A549 (cell line): ENCODE results near the gene ALDH3B2. TPM values are rescaled to one million over a fixed set of nuclear protein-coding genes. Genes with fewer than 3 reads are reported as not detected.
A peak's percentile ranks its signal among the peaks of the same experiment; 100 is the strongest.

Source experiments
- ATAC-seq, 2 experiments: fragments of 200-7000 bp in 1 of 2; fragments of >200 bp in 1 of 2; cut with Nextera tagmentation in 1 of 2; cut with Tn5 transposase in 1 of 2; 3 replicates each; pipeline versions ENCODE4 v1.8.0 to v1.9.1; 2018 to 2020; ENCODE audit warnings: mild to moderate bottlenecking in 1 of 2, moderate library complexity in 1 of 2
- CTCF ChIA-PET: fragments of 300-600 bp; sonication (Branson Sonifier 250); formaldehyde crosslinking; extraction: SDS; loops from one replicate; lab custom pipeline; 2021; ENCODE audit warnings: antibody characterized with exemption, inconsistent platforms; lab: Yijun Ruan, JAX
- POLR2A ChIA-PET: fragments of 350-600 bp; formaldehyde crosslinking; extraction: SDS; loops from one replicate; lab custom pipeline; 2021; ENCODE audit warnings: antibody characterized with exemption, inconsistent platforms; lab: Yijun Ruan, JAX
- DNase-seq, 2 experiments: peaks; one replicate each; pipeline versions ENCODE4 v3.0.0 to v3.0.0-alpha.2; 2011 to 2016; ENCODE audit warnings: low read depth in 1 of 2, low spot score in 1 of 2
- FAIRE-seq: peaks from 2 replicates; lab custom pipeline; 2011; peaks lifted over from hg19 to GRCh38; lab: Jason Lieb, UNC
- H3K27ac ChIP-seq, 2 experiments: fragments of >200 bp; sonication (Bioruptor Twin); formaldehyde crosslinking; 3 replicates each; pipeline ENCODE4 v1.5.1; 2016 to 2017
- H3K4me1 ChIP-seq: fragments of >200 bp; sonication (Bioruptor Twin); formaldehyde crosslinking; 3 replicates; pipeline ENCODE4 v1.6.1; 2016
- H3K4me2 ChIP-seq: fragments of >200 bp; sonication (Bioruptor Twin); formaldehyde crosslinking; 3 replicates; pipeline ENCODE4 v1.6.1; 2016
- H3K4me3 ChIP-seq: fragments of >200 bp; sonication (Bioruptor Twin); formaldehyde crosslinking; 3 replicates; pipeline ENCODE4 v1.5.1; 2016
- H3K9me3 ChIP-seq: fragments of >200 bp; sonication (Bioruptor Twin); formaldehyde crosslinking; 3 replicates; pipeline ENCODE4 v1.6.1; 2016
- BHLHE40 ChIP-seq: IDR thresholded peaks from 2 replicates; pipeline ENCODE4 v1.6.1; 2012; ENCODE audit warnings: low read depth, low read length, inconsistent platforms
- CBX8 ChIP-seq: fragments of 200-600 bp; sonication (generic); IDR thresholded peaks from 2 replicates; pipeline ENCODE4 v1.6.1; 2016
- CTCF ChIP-seq: fragments of >200 bp; sonication (Bioruptor Twin); formaldehyde crosslinking; IDR thresholded peaks from 3 replicates; pipeline ENCODE4 v1.5.1; 2016
- E2F6 ChIP-seq: IDR thresholded peaks from 2 replicates; pipeline ENCODE4 v1.6.1; 2012; ENCODE audit warnings: low read depth, borderline replicate concordance
- EHMT2 ChIP-seq: fragments of 200-600 bp; sonication (generic); IDR thresholded peaks from 2 replicates; pipeline ENCODE4 v1.6.1; 2016; ENCODE audit warnings: antibody characterized with exemption, low read depth, mild to moderate bottlenecking, moderate library complexity
- EP300 ChIP-seq, 2 experiments: fragments of >200 bp; sonication (Bioruptor Twin); formaldehyde crosslinking; IDR thresholded peaks; 2 replicates in 1 of 2; 3 replicates in 1 of 2; pipeline ENCODE4 v1.6.1; 2016 to 2017
- FOXS1 ChIP-seq: fragments of 250-450 bp; sonication (Bioruptor Pico); IDR thresholded peaks from 2 replicates; pipeline ENCODE4 v1.5.0; 2020; ENCODE audit warnings: mild to moderate bottlenecking, moderate library complexity
- HDAC2 ChIP-seq: fragments of 200-600 bp; sonication (generic); IDR thresholded peaks from 2 replicates; pipeline ENCODE4 v1.6.1; 2016
- HES2 ChIP-seq: fragments of >200 bp; sonication (Bioruptor Twin); formaldehyde crosslinking; IDR thresholded peaks from 2 replicates; pipeline ENCODE4 v1.6.1; 2016
- HEYL ChIP-seq: fragments of 250-450 bp; sonication (Bioruptor Pico); IDR thresholded peaks from 2 replicates; pipeline ENCODE4 v1.8.0; 2021; ENCODE audit warnings: mild to moderate bottlenecking, moderate library complexity
- HMGXB4 ChIP-seq: fragments of 250-450 bp; sonication (Bioruptor Pico); IDR thresholded peaks from 2 replicates; pipeline ENCODE4 v1.5.0; 2021; ENCODE audit warnings: mild to moderate bottlenecking, moderate library complexity, borderline replicate concordance
- HOXB5 ChIP-seq: fragments of 250-450 bp; sonication (Bioruptor Pico); IDR thresholded peaks from 2 replicates; pipeline ENCODE4 v1.5.0; 2020; ENCODE audit warnings: mild to moderate bottlenecking, moderate library complexity
- JUN ChIP-seq, 2 experiments: fragments of >200 bp; sonication (Bioruptor Twin); formaldehyde crosslinking; IDR thresholded peaks; 2 replicates in 1 of 2; 3 replicates in 1 of 2; pipeline ENCODE4 v1.6.1; 2016 to 2017
- JUNB ChIP-seq: fragments of >200 bp; sonication (Bioruptor Twin); formaldehyde crosslinking; IDR thresholded peaks from 2 replicates; pipeline ENCODE4 v1.6.1; 2016
- MAFK ChIP-seq: fragments of 450-650 bp; IDR thresholded peaks from 2 replicates; pipeline ENCODE4 v1.6.1; 2014; ENCODE audit not compliant: partially characterized antibody
- MAZ ChIP-seq: fragments of 150-350 bp; IDR thresholded peaks from 2 replicates; pipeline ENCODE4 v1.6.1; 2014; ENCODE audit warnings: antibody characterized with exemption, low read depth, low read length, borderline replicate concordance
- MYC ChIP-seq: IDR thresholded peaks from 2 replicates; pipeline ENCODE4 v1.6.1; 2012; ENCODE audit warnings: mild to moderate bottlenecking, inconsistent platforms, low read length, improper control_type of control experiment, borderline replicate concordance
- NPAS2 ChIP-seq: fragments of 250-450 bp; sonication (Bioruptor Pico); IDR thresholded peaks from 2 replicates; pipeline ENCODE4 v1.8.0; 2022; ENCODE audit warnings: mild to moderate bottlenecking, moderate library complexity, borderline replicate concordance
- NR3C1 ChIP-seq: fragments of >200 bp; sonication (Bioruptor Twin); formaldehyde crosslinking; IDR thresholded peaks from 3 replicates; pipeline ENCODE4 v1.6.1; 2017
- POLR2A ChIP-seq: IDR thresholded peaks from 2 replicates; pipeline ENCODE4 v1.6.1; 2012; ENCODE audit warnings: mild to moderate bottlenecking, low read length
- POLR2AphosphoS2 ChIP-seq: conservative IDR thresholded peaks from 2 replicates; pipeline ENCODE4 v1.6.1; 2012; ENCODE audit warnings: low read length, improper control_type of control experiment, inconsistent platforms
- RAD21 ChIP-seq, 2 experiments: fragments of >200 bp in 1 of 2; sonication (Bioruptor Twin) in 1 of 2; formaldehyde crosslinking in 1 of 2; IDR thresholded peaks in 1 of 2; conservative IDR thresholded peaks in 1 of 2; 2 replicates in 1 of 2; 3 replicates in 1 of 2; pipeline ENCODE4 v1.6.1; 2012 to 2018; ENCODE audit warnings: inconsistent platforms in 1 of 2
- RFX5 ChIP-seq: fragments of 450-650 bp; IDR thresholded peaks from 2 replicates; pipeline ENCODE4 v1.7.1; 2014; ENCODE audit warnings: antibody characterized with exemption, mild to moderate bottlenecking, moderate library complexity
- RNF2 ChIP-seq: fragments of 200-600 bp; sonication (generic); IDR thresholded peaks from 2 replicates; pipeline ENCODE4 v1.6.1; 2016; ENCODE audit warnings: low read depth, mild to moderate bottlenecking, antibody characterized with exemption, moderate library complexity, borderline replicate concordance
- TP53 ChIP-seq: fragments of 250-450 bp; sonication (Bioruptor Pico); IDR thresholded peaks from 2 replicates; pipeline ENCODE4 v1.5.0; 2021; ENCODE audit warnings: mild to moderate bottlenecking, moderate library complexity
- USF2 ChIP-seq: fragments of 450-650 bp; IDR thresholded peaks from 2 replicates; pipeline ENCODE4 v1.6.1; 2014; ENCODE audit warnings: antibody characterized with exemption
- ZFP36 ChIP-seq: fragments of 450-650 bp; IDR thresholded peaks from 2 replicates; pipeline ENCODE4 v1.6.1; 2014; ENCODE audit warnings: borderline replicate concordance; ENCODE audit not compliant: partially characterized antibody
- ZNF302 ChIP-seq: fragments of 250-450 bp; sonication (Bioruptor Pico); IDR thresholded peaks from 2 replicates; pipeline ENCODE4 v1.9.0; 2021; ENCODE audit warnings: inconsistent platforms, mild to moderate bottlenecking, moderate library complexity
- ZSCAN20 ChIP-seq: fragments of 250-450 bp; sonication (Bioruptor Pico); IDR thresholded peaks from 2 replicates; pipeline ENCODE4 v1.8.0; 2022; ENCODE audit warnings: mild to moderate bottlenecking, moderate library complexity
- WGBS: methylation state at CpG from one replicate; pipeline ENCODE4 v1.1.6; 2017; ENCODE audit errors: missing lambda C conversion rate; 5-methylcytosine and 5-hydroxymethylcytosine counted together
- polyA plus RNA-seq, 4 experiments: library from polyadenylated mRNA; depleted of rRNA in 3 of 4; stranded (reverse); fragments of >200 nt; fragmentation: RNase III in 1 of 4; extraction: RNeasy Plus Mini Kit Qiagen cat#74134 plus additional on column Dnase treatment in 1 of 4; gene quantifications; 2 replicates in 3 of 4; 3 replicates in 1 of 4; pipeline ENCODE4 v1.2.3, GENCODE V29; 2011 to 2017
- TF ChIP-seq, protein P1 (sequence below): IDR thresholded peaks from 2 replicates; pipeline ENCODE4 v1.6.1; 2012
- TF ChIP-seq, protein P2 (sequence below): fragments of 250-450 bp; sonication (Bioruptor Pico); IDR thresholded peaks from 2 replicates; pipeline ENCODE4 v1.5.0; 2020; ENCODE audit warnings: low read depth, mild to moderate bottlenecking, moderate library complexity

The ALDH3B2 gene
- polyA plus RNA-seq, 2 of the 4 experiments (the other 2 are of a cell fraction), result not detected

DNA sequence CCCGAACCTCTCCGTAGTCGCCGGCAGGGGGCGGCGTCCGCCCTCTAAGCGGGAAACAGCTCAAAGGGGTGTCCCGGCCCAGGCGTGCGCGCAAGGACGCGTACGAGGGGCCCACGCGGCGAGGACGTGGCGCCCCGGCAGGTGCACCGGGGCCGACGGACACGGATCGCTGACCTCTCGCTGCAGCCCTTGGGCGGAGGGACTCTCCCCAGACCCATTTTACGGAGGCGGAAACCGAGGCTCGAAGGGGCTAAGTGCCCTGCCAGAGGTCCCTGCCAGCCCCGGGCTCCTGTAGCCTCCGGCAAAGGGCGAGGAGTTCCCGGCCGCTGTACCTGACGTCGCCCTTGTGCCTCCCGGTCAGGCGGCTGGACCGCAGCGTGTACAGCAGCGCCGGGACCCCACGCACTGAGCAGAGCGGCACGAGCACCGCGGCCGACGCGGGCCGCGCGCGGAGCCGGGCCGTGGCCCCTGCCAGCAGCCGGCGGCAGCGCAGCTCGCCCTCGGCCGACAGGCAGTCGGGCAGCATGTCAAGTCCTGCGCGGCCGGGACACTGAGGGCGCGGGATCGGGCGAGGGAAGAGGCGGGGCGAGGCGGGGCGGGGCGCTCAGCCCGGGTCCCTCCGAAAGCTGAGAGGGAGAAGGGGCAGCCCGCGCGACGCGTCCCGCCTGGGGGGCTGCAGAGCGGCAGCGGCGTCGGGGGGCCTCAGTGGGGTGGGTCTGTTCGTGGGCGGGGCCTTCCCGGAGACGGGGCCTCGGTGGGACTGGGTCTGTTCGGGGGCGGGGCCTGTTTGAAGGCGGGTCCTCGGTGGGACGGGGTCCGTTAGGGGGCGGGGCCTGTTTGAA lies 44.8 kb downstream of the ALDH3B2 start, which contains the start of gene NUDT8:
Gene NUDT8, minus strand, starts transcription at position 552 of the 842 bp plus-strand sequence. Its CDS starts 26 bp downstream, at position 526.
- ATAC-seq (peak; percentile 74 to 75), DNase-seq (peak; percentile 84 to 88), FAIRE-seq (no peak)
- ChIA-PET CTCF (interaction anchor here (0.6 to 14.1 kb wide), 40 partner anchors 10 to 1256 kb away, joined by 3 to 181 read pairs (median 4); partner anchors contain the start of genes ACY3, GSTP1 and TBX10), POLR2A (interaction anchor here (0.8 to 2.4 kb wide), 10 partner anchors 10 to 63 kb away, joined by 3 to 10 read pairs (median 4); partner anchors contain the start of genes ACY3 and GSTP1)
- Histone ChIP-seq H3K9me3 (no peaks in the 10 kb centered on the region), H3K4me1 (peaks cover 6% of the 10 kb centered on the region; the same call in 2 of the 3 replicates), H3K27ac (peak within 1 kb of the TSS; percentile 77 to 87), H3K4me3 (peak within 1 kb of the TSS; percentile 59), H3K4me2 (peak within 1 kb of the TSS; percentile 91)
- WGBS, result 4% methylated on average over 5 of the region's 102 CpGs
- TF ChIP-seq POLR2A, result 0 out of 2 replicates have a peak, but pooled peaks have one; percentile 27
- TF ChIP-seq JUNB, result no peak
- no peak for TF ChIP-seq HES2
- TF ChIP-seq MYC, result peak; percentile 70; the same call in 1 of the 2 replicates
- no peak for TF ChIP-seq NPAS2 (CRISPR knock-in tag)
- peak in 1 of 2 experiments; percentile 29; a peak in 1 of 5 replicates for TF ChIP-seq JUN (IDR thresholded peaks at IDR 0.05)
- no peak for TF ChIP-seq ZFP36
- no peak for TF ChIP-seq HOXB5 (CRISPR knock-in tag)
- TF ChIP-seq, protein P1, sequence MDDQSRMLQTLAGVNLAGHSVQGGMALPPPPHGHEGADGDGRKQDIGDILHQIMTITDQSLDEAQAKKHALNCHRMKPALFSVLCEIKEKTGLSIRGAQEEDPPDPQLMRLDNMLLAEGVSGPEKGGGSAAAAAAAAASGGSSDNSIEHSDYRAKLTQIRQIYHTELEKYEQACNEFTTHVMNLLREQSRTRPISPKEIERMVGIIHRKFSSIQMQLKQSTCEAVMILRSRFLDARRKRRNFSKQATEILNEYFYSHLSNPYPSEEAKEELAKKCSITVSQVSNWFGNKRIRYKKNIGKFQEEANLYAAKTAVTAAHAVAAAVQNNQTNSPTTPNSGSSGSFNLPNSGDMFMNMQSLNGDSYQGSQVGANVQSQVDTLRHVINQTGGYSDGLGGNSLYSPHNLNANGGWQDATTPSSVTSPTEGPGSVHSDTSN, result no peak
- no peak for TF ChIP-seq POLR2AphosphoS2
- TF ChIP-seq FOXS1 (CRISPR knock-in tag), result no peak
- TF ChIP-seq EP300 (IDR thresholded peaks at IDR 0.05), result no peak
- no peak for TF ChIP-seq MAFK
- TF ChIP-seq NR3C1, result no peak
- no peak for TF ChIP-seq EHMT2
- TF ChIP-seq CBX8, result no peak
- TF ChIP-seq RAD21 (conservative IDR thresholded peaks at IDR 0.05 in 1 of 2, IDR thresholded peaks at IDR 0.05 in 1 of 2), result peak; percentile 70 to 84
- TF ChIP-seq RFX5, result no peak
- TF ChIP-seq ZSCAN20 (CRISPR knock-in tag), result no peak
- TF ChIP-seq MAZ, result peak; percentile 76; the same call in 1 of the 2 replicates
- TF ChIP-seq RNF2, result peak; percentile 85; the same call in 1 of the 2 replicates
- peak; percentile 37; the same call in 1 of the 2 replicates for TF ChIP-seq TP53 (CRISPR knock-in tag)
- peak; percentile 97 for TF ChIP-seq E2F6
- no peak for TF ChIP-seq HMGXB4 (CRISPR knock-in tag)
- no peak for TF ChIP-seq USF2
- TF ChIP-seq HEYL, result no peak
- TF ChIP-seq, protein P2, sequence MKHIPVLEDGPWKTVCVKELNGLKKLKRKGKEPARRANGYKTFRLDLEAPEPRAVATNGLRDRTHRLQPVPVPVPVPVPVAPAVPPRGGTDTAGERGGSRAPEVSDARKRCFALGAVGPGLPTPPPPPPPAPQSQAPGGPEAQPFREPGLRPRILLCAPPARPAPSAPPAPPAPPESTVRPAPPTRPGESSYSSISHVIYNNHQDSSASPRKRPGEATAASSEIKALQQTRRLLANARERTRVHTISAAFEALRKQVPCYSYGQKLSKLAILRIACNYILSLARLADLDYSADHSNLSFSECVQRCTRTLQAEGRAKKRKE, result no peak
- no peak for TF ChIP-seq ZNF302 (CRISPR knock-in tag)
- TF ChIP-seq BHLHE40, result no peak
- peak; percentile 93; the same call in 1 of the 2 replicates for TF ChIP-seq HDAC2
- TF ChIP-seq CTCF, result peak; percentile 94
